SK-N-SH (cell line): ENCODE measurements around the gene CYP4F12. TPM values are rescaled to one million over a fixed set of nuclear protein-coding genes. Genes with fewer than 3 reads are reported as not detected.

Experiments
- CTCF ChIA-PET: fragments of 300-600, 350-600 bp; formaldehyde crosslinking; extraction: SDS; loops from one replicate; lab custom pipeline; 2021; lab: Yijun Ruan, JAX
- POLR2A ChIA-PET: fragments of 350-600 bp; sonication (Branson Sonifier 250); formaldehyde crosslinking; extraction: SDS; loops from one replicate; lab custom pipeline; 2020; ENCODE audit warnings: antibody characterized with exemption, inconsistent platforms; lab: Yijun Ruan, JAX
- DNase-seq: peaks from one replicate; pipeline ENCODE4 v3.0.0; 2012
- H2AFZ ChIP-seq: fragments of 200-600 bp; sonication (generic); 2 replicates; pipeline ENCODE4 v1.8.1; 2016; ENCODE audit warnings: antibody characterized with exemption, mild to moderate bottlenecking, low read depth
- H3F3A ChIP-seq: fragments of 200-600 bp; sonication (generic); replicated peaks from 2 replicates; pipeline ENCODE3; 2016; ENCODE audit warnings: antibody characterized with exemption, mild to moderate bottlenecking; ENCODE audit not compliant: insufficient read depth
- H3K27ac ChIP-seq, 2 experiments: fragments of 200-500 bp in 1 of 2; fragments of 200-600 bp in 1 of 2; sonication (Bioruptor generic) in 1 of 2; sonication (generic), shearing (Covaris generic) in 1 of 2; 2 replicates each; pipeline versions ENCODE4 v1.5.1 to v1.6.1; 2014 to 2016; ENCODE audit warnings: low read depth in 2 of 2, inconsistent platforms in 1 of 2, low read length in 1 of 2, mild to moderate bottlenecking in 1 of 2, mixed read lengths in 1 of 2
- H3K27me3 ChIP-seq: fragments of 200-600 bp; sonication (generic), shearing (Covaris generic); 2 replicates; pipeline ENCODE4 v1.6.1; 2016; ENCODE audit warnings: mixed run types; ENCODE audit not compliant: insufficient read depth
- H3K36me3 ChIP-seq, 2 experiments: fragments of 200-500 bp in 1 of 2; fragments of 200-600 bp in 1 of 2; sonication (Bioruptor generic) in 1 of 2; sonication (generic) in 1 of 2; replicated peaks in 1 of 2; 2 replicates each; pipeline versions ENCODE3 to v1.5.1; 2014 to 2016; ENCODE audit warnings: low read length in 1 of 2, mild to moderate bottlenecking in 1 of 2; ENCODE audit not compliant: insufficient read depth in 2 of 2, control insufficient read depth in 1 of 2
- H3K4me1 ChIP-seq, 2 experiments: fragments of 200-500 bp in 1 of 2; fragments of 200-600 bp in 1 of 2; sonication (Bioruptor generic) in 1 of 2; sonication (generic), shearing (Covaris generic) in 1 of 2; 2 replicates each; pipeline versions ENCODE4 v1.5.1 to v1.6.1; 2014 to 2016; ENCODE audit warnings: low read depth in 1 of 2, low read length in 1 of 2, mixed run types in 1 of 2; ENCODE audit not compliant: insufficient read depth in 2 of 2, control insufficient read depth in 1 of 2
- H3K4me2 ChIP-seq: fragments of 200-600 bp; sonication (generic), shearing (Covaris generic); 2 replicates; pipeline ENCODE4 v1.6.1; 2017; ENCODE audit warnings: mixed run types
- H3K4me3 ChIP-seq, 2 experiments: fragments of 200-500 bp in 1 of 2; fragments of 200-600 bp in 1 of 2; sonication (Bioruptor generic) in 1 of 2; sonication (generic), shearing (Covaris generic) in 1 of 2; 2 replicates each; pipeline versions ENCODE4 v1.5.1 to v1.8.1; 2014 to 2016; ENCODE audit warnings: low read depth in 2 of 2, inconsistent platforms in 1 of 2, low read length in 1 of 2, mild to moderate bottlenecking in 1 of 2, mixed read lengths in 1 of 2, moderate library complexity in 1 of 2
- H3K79me2 ChIP-seq: fragments of 200-600 bp; sonication (generic); 2 replicates; pipeline ENCODE4 v1.8.1; 2017; ENCODE audit warnings: mild to moderate bottlenecking; ENCODE audit not compliant: insufficient read depth
- H3K9ac ChIP-seq: fragments of 200-600 bp; sonication (generic); 2 replicates; pipeline ENCODE4 v1.6.1; 2017; ENCODE audit warnings: mixed run types
- H3K9me2 ChIP-seq: fragments of 200-600 bp; sonication (generic); 2 replicates; pipeline ENCODE4 v1.6.1; 2017; ENCODE audit warnings: mixed run types
- H3K9me3 ChIP-seq: fragments of 200-600 bp; sonication (generic); 2 replicates; pipeline ENCODE4 v1.6.1; 2017; ENCODE audit warnings: mixed run types, mild to moderate bottlenecking, moderate library complexity
- H4K20me1 ChIP-seq: fragments of 200-600 bp; sonication (generic); 2 replicates; pipeline ENCODE4 v1.6.1; 2017; ENCODE audit warnings: mild to moderate bottlenecking, mixed run types; ENCODE audit not compliant: insufficient read depth
- FOSL2 ChIP-seq: IDR thresholded peaks from 2 replicates; pipeline ENCODE4 v1.4.0; 2012; ENCODE audit warnings: low read depth, mild to moderate bottlenecking, moderate library complexity, borderline replicate concordance
- MXI1 ChIP-seq: IDR thresholded peaks from 2 replicates; pipeline ENCODE4 v1.6.1; 2012; ENCODE audit warnings: mild to moderate bottlenecking, low read depth, low read length, improper control_type of control experiment
- REST ChIP-seq: IDR thresholded peaks from 2 replicates; pipeline ENCODE4 v1.6.1; 2012; ENCODE audit warnings: mild to moderate bottlenecking, low read depth, low read length, moderate library complexity
- TCF12 ChIP-seq: IDR thresholded peaks from 2 replicates; pipeline ENCODE4 v1.4.0; 2012
- ZBTB33 ChIP-seq: IDR thresholded peaks from 2 replicates; pipeline ENCODE4 v1.4.0; 2012; ENCODE audit warnings: low read depth, borderline replicate concordance
- WGBS: methylation state at CpG from one replicate; pipeline ENCODE4 v1.1.6; 2017; ENCODE audit warnings: low lambda C conversion rate; 5-methylcytosine and 5-hydroxymethylcytosine counted together
- polyA plus RNA-seq, 3 experiments: library from polyadenylated mRNA; depleted of rRNA; stranded (reverse); fragments of >200 nt; gene quantifications; 2 replicates each; pipeline ENCODE4 v1.2.3, GENCODE V29; 2012
- TF ChIP-seq, protein P1 (sequence below): fragments of 150-350 bp; IDR thresholded peaks from 2 replicates; pipeline ENCODE4 v1.6.1; 2017; ENCODE audit warnings: antibody characterized with exemption, low read length, low read depth, borderline replicate concordance

The CYP4F12 gene
- polyA plus RNA-seq, 1 of the 3 experiments (the other 2 are of a cell fraction) = not detected

GRCh38 chr19:15643387-15643786 is 29.5 kb upstream of the CYP4F12 start (continued):
- TF ChIP-seq ZBTB33 (no peak), MXI1 (no peak)

DNA sequence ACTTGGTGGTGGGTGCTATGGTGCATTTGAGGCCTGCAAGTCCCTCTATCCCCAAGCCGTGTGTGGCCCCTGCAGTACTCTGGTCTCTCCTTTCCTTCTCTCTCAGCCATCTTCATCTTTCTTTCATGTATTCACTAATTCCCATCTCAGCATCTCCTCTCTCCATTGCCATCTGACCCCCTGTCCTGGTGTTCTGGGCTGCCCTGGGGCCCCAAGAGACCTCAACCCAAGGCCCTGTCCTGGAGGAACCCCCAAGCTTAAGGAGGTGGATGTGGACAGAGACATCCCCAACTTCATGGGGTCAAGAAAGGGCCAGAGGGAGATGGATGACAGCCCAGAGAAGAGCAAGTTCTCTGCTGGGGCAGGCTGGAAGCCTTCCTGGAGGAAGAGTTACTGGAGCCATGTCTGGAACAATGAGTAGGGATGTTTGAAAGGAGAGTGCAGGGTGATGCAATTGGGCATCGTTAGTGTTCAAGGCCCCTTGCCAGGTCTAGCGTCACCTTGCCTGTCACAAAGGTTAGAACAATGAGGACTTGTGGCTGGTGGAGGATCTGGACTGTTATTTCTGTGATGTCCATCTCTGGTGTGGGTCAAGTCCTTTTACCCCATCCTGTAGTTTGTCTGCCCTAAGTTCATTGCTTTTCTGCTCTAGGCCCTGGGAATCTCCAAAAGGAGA is 28.7 kb upstream of the CYP4F12 start:
- POLR2A ChIA-PET = no interaction called here
- no peak overlapping the region for H3K9ac ChIP-seq

More for the DNA sequence above, 28.7 kb upstream of the CYP4F12 start:
- H3K4me1 ChIP-seq = no peaks in the 10 kb centered on the region
- H3K36me3 ChIP-seq = no peaks in the 10 kb centered on the region
- H3F3A ChIP-seq = no peaks in the 10 kb centered on the region
- no peaks in the 10 kb centered on the region for H3K9me2 ChIP-seq
- no peaks in the 10 kb centered on the region for H3K9me3 ChIP-seq
- WGBS = 22% methylated on average over 1 of the region's 3 CpGs
- CTCF ChIA-PET = no interaction called here
- no peak for TF ChIP-seq REST
- TF ChIP-seq TCF12 = no peak
- no peak for TF ChIP-seq FOSL2
- TF ChIP-seq, protein P1, sequence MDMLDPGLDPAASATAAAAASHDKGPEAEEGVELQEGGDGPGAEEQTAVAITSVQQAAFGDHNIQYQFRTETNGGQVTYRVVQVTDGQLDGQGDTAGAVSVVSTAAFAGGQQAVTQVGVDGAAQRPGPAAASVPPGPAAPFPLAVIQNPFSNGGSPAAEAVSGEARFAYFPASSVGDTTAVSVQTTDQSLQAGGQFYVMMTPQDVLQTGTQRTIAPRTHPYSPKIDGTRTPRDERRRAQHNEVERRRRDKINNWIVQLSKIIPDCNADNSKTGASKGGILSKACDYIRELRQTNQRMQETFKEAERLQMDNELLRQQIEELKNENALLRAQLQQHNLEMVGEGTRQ = no peak
- TF ChIP-seq, all 33 proteins: peak for 0
- Histone ChIP-seq H3K79me2 (no peaks in the 10 kb centered on the region), H2AFZ (no peak overlapping the region), H3K4me3 (no peak overlapping the region), H3K4me2 (no peak overlapping the region), H3K27ac (no peak overlapping the region), H4K20me1 (no peaks in the 10 kb centered on the region), H3K27me3 (no peaks in the 10 kb centered on the region)
- DNase-seq = no peak
